Stimulated activated CD4-positive, alpha-beta T cell treated with anti-CD3 and anti-CD28 coated beads, Interleukin-15, amount 100 ng/mL, for 24 hours (primary cell): ENCODE results near the gene OR2A7.
"Not testable (repeated sequence)": the region's sequence is repeated elsewhere in the genome, so short reads cannot be mapped to it uniquely, and the experiment has no call there.

Experiments
- DNase-seq: peaks from one replicate; pipeline ENCODE4 v3.0.0-alpha.2; 2020

The OR2A7 gene, protein sequence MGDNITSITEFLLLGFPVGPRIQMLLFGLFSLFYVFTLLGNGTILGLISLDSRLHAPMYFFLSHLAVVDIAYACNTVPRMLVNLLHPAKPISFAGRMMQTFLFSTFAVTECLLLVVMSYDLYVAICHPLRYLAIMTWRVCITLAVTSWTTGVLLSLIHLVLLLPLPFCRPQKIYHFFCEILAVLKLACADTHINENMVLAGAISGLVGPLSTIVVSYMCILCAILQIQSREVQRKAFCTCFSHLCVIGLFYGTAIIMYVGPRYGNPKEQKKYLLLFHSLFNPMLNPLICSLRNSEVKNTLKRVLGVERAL

GRCh38 chr7:144264692-144265091, at the start of gene OR2A7:
TSS of gene OR2A7 (minus strand) at chr7:144264792. CDS start at chr7:144259628, 5,164 bp downstream.
- DNase-seq, result not testable (repeated sequence)

DNA sequence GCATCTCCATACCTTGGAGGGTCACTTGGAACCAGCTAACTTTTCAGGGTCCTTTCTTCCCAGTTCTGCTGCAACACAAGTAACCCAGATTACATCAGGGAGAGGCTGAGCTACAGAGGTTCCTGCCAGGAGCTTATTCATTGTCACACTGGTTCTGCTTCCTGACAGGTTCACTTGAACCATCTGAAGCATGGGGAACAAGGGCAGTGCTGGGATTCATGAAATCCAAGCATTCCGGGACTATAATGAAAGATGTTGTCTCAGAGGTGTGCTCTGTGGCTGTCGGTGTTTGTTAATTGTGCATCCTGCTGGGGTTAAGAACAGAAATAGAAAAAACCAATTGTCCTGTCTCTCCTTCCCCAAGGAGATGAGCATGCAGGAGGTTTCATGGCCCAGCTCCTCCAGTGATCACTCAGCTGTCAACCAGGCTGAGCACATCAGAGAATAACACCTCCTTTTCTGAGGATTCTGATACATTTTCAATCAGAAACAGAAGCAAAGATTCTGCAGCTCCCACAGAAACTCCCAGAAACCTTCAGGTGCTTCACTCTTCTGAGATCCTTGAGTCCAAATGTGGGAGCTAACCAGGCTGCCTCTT, 47.4 kb upstream of the OR2A7 start, which contains the start of gene OR2A1:
Gene OR2A1, plus strand, starts transcription at position 548 of the 598 bp plus-strand sequence. CDS start 5,706 bp downstream, outside the sequence.
- not testable (repeated sequence) for DNase-seq

DNA sequence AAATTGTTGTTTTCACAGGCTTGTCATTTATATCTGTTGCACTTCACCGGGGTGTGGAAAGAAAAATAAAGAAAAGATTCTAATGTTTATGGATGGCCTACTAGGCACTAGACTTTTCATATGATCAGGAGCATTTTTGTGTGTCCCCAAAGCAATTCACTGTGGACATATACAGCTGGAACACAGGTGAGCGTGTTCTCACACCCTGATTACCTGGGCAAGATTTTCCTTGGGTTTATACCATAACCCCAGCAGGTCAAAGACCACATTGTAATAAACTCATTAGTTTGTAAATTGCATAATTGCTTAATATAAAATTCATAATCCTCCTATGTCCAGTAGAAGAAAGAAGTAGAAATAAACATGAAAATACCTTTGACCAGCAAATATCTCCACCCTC, 46.6 kb upstream of the OR2A7 start:
- DNase-seq, result not testable (repeated sequence)

- not testable (repeated sequence) for DNase-seq
These were observed 45.1 kb upstream of the OR2A7 start for GRCh38 chr7:144309702-144310101.

GRCh38 chr7:144305156-144305555, 40.6 kb upstream of the OR2A7 start:
- DNase-seq, result not testable (repeated sequence)

- not testable (repeated sequence) for DNase-seq
These were observed 39.0 kb upstream of the OR2A7 start for GRCh38 chr7:144303607-144304006.

DNA sequence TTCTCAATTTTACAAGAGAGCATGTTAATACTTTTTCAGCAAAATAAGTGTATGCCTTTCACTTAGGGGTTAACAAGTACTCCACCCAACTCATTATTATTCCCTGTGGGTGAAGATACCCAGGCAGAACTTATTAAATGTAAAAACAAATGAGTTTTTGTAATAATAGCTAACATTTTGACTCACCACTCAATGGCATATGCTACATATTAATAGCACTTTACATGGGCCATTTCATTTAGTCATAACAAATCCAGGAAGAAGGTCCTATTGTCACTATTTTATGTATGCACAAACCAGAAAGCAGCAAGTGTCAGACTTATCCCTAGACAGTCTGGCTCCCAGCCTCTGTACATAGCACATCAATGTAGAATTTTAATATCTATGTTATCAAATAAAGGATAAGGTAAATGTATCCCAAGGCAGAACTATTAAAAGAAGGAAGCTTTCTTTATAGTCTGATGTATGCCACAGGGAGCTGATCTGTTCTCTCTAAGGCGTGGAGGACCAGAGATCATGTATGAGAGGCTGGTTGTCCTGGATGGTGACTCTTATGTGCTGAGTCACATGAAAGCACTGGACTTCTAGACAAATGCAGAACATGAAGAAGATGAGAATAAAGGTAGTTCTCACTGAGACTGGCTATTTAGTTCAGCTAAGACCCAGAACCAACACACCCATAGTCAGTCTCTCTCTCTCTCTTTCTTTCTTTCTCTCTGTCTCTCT, 38.1 kb upstream of the OR2A7 start:
- not testable (repeated sequence) for DNase-seq

DNA sequence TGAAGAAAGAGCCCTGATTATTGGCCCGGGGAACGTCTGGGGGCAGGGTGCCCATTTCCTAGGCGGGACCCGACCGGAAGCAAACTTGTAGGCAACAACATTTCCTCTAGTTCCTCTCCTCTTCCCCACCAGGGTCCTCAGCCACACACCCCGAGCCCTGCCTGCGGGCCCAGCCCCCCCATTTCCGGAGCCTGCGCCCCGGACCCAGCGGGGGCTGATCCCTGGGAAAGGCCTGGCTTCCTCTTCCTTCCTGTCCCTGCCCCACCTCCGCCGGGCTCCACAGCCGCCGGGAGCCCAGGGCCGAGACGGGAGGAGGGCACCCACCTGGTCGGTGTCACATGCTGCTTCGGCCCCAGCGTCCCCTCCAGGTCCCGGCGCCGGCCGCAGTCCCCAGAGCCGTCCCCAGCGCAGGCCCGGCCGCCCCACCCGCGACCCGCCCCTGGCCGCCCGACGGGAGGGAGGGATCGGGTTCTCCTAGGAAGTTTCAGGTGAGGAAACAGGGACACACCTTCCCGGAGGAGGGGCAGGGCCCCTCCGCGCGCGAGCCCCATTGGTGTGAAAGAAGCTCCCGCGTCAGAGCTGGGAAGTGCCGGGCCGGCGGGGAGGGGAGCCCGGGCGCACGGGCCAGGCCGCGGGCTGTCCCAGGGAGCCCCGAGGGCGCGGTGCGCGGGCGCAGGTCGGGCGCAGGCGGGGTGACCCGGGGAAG, 29.4 kb upstream of the OR2A7 start:
- peak; percentile 8 for DNase-seq

DNA sequence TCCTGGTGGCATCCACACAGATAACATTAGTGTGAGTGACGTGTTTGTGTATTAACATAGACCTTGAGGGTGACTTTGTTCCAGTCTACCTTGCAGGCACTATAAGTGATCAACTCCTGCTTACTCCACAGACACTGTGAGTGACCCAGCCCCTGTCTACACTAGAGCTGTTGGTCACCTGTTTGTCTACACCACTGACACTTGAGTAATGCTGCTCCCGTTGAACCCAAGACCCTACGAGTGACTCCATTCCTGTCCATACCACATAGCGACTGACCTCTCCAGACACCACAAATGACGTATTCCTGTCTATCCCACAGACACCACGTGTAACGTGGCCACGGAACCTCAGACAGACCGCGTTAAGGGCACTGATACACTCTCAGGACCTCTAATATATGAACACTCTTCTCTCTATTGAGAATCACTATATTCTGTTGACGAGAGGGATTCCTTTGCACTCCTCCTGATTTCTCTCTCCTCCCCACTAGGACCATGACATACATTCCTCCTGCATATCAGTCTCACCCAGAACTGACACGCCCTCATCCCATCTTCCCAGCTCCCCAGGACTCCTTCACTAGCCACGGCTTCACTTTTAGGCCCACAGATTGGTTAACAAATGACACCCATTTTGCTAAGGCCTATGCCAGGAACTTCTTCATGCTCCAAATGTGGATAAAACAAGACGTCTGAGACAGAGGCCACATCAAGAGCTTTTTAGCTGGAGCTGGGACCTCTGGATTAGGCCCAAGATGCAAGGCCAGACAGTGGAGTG, 28.0 kb upstream of the OR2A7 start:
- not testable (repeated sequence) for DNase-seq

DNA sequence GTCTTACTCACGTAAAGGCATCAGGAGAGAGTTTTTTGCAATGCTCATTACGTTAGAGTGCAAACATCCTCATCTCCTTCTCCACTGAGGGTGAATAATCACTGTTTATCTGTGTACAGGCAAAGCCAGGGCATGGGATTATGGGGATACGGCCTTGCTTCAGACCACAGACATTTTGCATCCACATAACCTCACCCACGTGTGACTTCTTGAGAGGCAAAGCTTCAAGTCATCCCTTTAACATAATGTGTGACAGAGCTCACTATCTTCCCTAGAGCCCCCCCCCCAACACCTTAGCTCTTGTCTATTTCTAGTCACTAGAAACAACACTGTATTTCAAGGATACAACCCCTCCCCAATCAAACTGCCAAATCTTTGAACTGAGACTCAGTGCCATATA, 27.0 kb upstream of the OR2A7 start:
- not testable (repeated sequence) for DNase-seq

GRCh38 chr7:144287171-144287784, 22.7 kb upstream of the OR2A7 start:
- not testable (repeated sequence) for DNase-seq

DNA sequence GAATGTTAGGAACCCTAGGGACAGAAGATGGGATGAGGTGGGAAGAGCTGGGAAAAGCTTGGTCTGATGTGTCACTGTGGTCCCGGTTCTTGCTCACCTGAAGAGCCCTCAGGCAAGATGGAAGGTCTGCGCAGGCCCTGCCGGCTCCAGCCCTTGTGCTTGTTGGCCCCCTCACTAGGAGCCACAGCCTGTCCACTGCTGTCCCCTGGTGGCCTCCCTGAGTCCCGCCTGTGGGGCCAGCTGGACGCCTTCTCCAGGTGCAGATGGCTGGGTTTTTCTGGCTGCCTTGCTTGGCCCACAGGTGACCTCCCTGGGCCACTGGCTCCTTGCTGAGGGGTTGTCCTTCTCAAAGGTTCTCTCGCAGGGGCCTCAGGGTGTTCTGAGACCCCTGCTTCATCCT, 19.1 kb upstream of the OR2A7 start:
- not testable (repeated sequence) for DNase-seq

DNA sequence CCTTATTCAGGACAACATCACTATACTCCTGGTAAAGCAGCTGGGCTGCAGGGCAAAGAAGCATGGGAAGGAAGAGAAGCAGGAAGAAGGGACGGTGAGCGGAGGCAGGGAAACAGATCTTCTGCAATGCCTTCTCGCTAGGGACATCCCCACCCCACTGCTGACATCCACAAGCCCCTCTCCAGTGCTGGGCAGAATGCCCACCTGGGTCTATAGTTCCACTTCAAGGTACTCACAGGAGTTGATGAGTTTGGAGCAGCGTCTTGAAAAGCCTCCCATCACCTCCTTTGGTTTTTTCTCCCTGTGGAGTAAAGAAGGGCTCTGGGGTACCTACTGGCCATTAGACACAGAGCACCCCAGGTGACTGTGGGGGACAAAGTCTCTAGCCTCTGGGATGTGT, 17.9 kb upstream of the OR2A7 start:
- not testable (repeated sequence) for DNase-seq

- not testable (repeated sequence) for DNase-seq
These were observed 17.4 kb upstream of the OR2A7 start for GRCh38 chr7:144281981-144282380.

- not testable (repeated sequence) for DNase-seq
These were observed 15.4 kb upstream of the OR2A7 start for GRCh38 chr7:144280010-144280409.

- DNase-seq, result not testable (repeated sequence)
These were observed 10.7 kb upstream of the OR2A7 start for GRCh38 chr7:144275281-144275680.

GRCh38 chr7:144269188-144269587, 4.6 kb upstream of the OR2A7 start, which contains the start of gene CTAGE8:
TSS of gene CTAGE8 (minus strand) at chr7:144269288. CDS start at chr7:144269250, 38 bp downstream.
- DNase-seq, result not testable (repeated sequence)

DNA sequence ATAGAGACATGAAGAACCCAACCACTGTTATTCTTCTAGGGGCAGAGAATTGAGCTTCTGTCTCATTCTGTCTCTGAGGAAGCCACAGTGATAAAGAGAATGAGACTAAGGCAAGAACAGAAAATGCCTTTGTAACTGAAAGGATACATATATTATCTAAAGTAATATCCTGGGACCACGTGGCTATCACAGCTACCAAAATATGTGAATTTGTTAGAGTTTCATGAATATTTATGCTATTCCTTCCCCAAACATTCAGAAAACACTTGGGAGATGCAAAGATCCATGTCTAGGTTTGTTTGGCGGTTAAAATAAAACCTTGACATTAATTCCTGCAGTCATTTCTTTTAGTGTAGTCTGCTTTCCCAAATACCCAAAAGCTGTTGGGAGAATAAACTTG, 2.5 kb downstream of the OR2A7 start:
- DNase-seq, result not testable (repeated sequence)

GRCh38 chr7:144259067-144259466, 5.5 kb downstream of the OR2A7 start:
- not testable (repeated sequence) for DNase-seq

- DNase-seq, result no peak
These were observed 8.5 kb downstream of the OR2A7 start for GRCh38 chr7:144256112-144256511.

DNA sequence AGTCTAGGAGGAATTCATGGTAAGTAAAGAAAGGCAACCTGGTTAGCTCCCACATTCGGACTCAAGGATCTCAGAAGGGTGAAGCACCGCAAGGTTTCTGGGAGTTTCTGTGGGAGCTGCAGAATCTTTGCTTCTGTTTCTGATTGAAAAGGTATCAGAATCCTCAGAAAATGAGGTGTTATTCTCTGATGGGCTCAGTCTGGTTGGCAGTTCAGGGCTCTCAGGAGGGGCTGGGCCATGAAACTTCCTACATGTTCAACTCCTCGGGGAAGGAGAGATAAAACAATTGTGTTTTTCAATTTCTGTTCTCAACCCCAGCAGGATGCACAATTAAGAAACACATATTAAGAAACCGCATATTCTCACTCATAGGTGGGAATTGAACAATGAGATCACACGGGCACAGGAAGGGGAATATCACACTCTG, 9.1 kb downstream of the OR2A7 start:
- DNase-seq, result no peak
